ENCODE data around the gene XIAP.

XIAP gene

GRCh38 chrX:123962006-123962467 lies 102.2 kb downstream of the XIAP start:
- DNase-seq: no peak

DNA sequence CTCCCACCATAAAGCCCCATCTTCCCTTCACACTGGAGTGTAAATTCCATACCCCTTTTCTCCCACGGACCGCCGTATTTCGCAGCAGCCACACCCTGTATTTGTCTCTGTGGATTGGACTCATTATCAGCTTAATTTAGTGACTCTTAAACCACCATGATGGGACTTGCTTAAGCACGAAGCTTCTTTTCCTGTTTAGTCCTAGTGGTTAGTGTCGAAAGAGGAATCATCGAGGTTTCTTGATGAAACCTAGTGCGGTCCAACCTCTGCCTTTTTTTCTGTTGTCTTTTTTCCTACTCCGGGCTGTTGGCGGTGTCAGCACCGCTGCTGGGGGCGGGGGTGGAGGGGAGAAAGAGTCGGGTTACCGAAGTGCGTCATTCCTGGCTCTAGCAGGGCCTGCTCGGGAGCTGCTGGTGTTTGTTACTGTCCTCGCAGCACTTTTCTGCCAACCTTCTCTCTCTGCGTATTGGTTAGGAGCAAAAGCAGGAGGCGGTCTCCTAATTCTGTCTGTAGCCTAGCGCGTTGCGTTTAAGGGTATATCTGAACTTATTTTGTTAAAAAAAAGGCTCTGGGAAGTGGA lies 103.0 kb downstream of the XIAP start:
- peak; percentile 85 for DNase-seq
